ENCODE data around the gene ASAP3. TPM values are rescaled to one million over a fixed set of nuclear protein-coding genes. Genes with fewer than 3 reads are reported as not detected.

ASAP3 gene
- total RNA-seq, 1 donor from 2014 or later: 30.8 TPM

DNA sequence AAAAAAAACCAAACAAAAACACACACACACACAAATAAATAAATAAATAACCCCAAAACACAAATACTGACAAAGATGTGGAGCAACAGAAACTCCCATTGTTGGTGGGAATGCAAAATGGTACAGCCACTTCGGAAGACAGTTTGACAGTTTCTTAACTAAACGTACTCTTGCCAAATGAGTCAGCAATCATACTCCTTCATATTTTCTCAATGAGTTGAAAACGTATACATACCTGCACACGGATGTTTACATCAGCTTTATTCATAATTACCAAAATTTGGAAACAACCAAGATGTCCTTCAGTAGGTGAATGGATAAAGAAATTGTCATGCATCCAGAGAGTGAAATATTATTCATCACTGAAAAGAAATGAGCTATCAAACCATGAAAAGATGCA lies 23.5 kb downstream of the ASAP3 start:
- no peaks in the 10 kb centered on the region for H3K9me3 Mint-ChIP-seq (ENCODE audit: low read depth)
- no peak for DNase-seq (ENCODE audit: low spot score)
- TF ChIP-seq CTCF (IDR thresholded peaks at IDR 0.05): no peak
- H3K27ac Mint-ChIP-seq (ENCODE audit: unreplicated experiment): no peak overlapping the region
- H3K27me3 Mint-ChIP-seq (ENCODE audit: low read depth): no peaks in the 10 kb centered on the region
- no peak overlapping the region for H3K4me3 Mint-ChIP-seq (ENCODE audit: unreplicated experiment)
- H3K36me3 Mint-ChIP-seq (ENCODE audit: low read depth): peaks cover 6% of the 10 kb centered on the region
- H3K4me1 Mint-ChIP-seq (ENCODE audit: low read depth): peaks cover 7% of the 10 kb centered on the region

- no peak for DNase-seq (ENCODE audit: low spot score)
- H3K36me3 Mint-ChIP-seq (ENCODE audit: low read depth): peaks cover 11% of the 10 kb centered on the region
- peaks cover 7% of the 10 kb centered on the region for H3K4me1 Mint-ChIP-seq (ENCODE audit: low read depth)
- H3K27ac Mint-ChIP-seq (ENCODE audit: unreplicated experiment): no peak overlapping the region
- H3K27me3 Mint-ChIP-seq (ENCODE audit: low read depth): no peaks in the 10 kb centered on the region
- no peak for TF ChIP-seq CTCF (IDR thresholded peaks at IDR 0.05)
- H3K4me3 Mint-ChIP-seq (ENCODE audit: unreplicated experiment): no peak overlapping the region
- H3K9me3 Mint-ChIP-seq (ENCODE audit: low read depth): no peaks in the 10 kb centered on the region
Observed at GRCh38 chr1:23459338-23459757, 24.6 kb downstream of the ASAP3 start.

- Mint-ChIP-seq H3K4me1 (ENCODE audit: low read depth) (peaks cover 14% of the 10 kb centered on the region), H3K27ac (ENCODE audit: unreplicated experiment) (no peak overlapping the region), H3K4me3 (ENCODE audit: unreplicated experiment) (no peak overlapping the region), H3K36me3 (ENCODE audit: low read depth) (peaks cover 14% of the 10 kb centered on the region), H3K27me3 (ENCODE audit: low read depth) (no peaks in the 10 kb centered on the region), H3K9me3 (ENCODE audit: low read depth) (no peaks in the 10 kb centered on the region)
- TF ChIP-seq CTCF (IDR thresholded peaks at IDR 0.05): no peak
- DNase-seq (ENCODE audit: low spot score): no peak
Observed at GRCh38 chr1:23456226-23456625, 27.8 kb downstream of the ASAP3 start.

GRCh38 chr1:23453455-23454000 lies 30.5 kb downstream of the ASAP3 start:
- no peak for DNase-seq (ENCODE audit: low spot score)
- no peaks in the 10 kb centered on the region for H3K27me3 Mint-ChIP-seq (ENCODE audit: low read depth)
- H3K4me3 Mint-ChIP-seq (ENCODE audit: unreplicated experiment): no peak overlapping the region
- peaks cover 14% of the 10 kb centered on the region for H3K36me3 Mint-ChIP-seq (ENCODE audit: low read depth)
- no peak overlapping the region for H3K27ac Mint-ChIP-seq (ENCODE audit: unreplicated experiment)
- TF ChIP-seq CTCF (IDR thresholded peaks at IDR 0.05): no peak
- H3K9me3 Mint-ChIP-seq (ENCODE audit: low read depth): no peaks in the 10 kb centered on the region
- peaks cover 18% of the 10 kb centered on the region for H3K4me1 Mint-ChIP-seq (ENCODE audit: low read depth)

DNA sequence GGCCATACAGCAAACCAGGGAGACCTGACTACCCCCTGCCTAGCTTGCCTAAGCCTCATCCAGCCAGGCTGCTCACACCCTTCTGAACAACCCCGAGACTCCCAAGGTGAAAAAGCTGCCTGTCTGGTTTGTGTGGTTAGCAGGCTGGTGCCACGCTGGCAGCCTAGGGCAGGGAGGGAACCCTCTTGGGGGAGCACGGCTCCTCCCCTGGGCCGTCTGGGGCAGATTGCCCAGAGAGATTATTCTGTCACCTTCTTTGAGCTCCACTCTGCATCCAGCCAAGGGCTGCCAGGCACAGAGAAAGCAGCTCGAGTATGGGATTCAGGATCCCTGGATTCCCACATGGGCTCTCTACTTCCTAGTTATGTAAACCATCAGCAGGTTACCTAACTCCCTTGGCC lies 32.0 kb downstream of the ASAP3 start:
- Mint-ChIP-seq H3K4me1 (ENCODE audit: low read depth) (peaks cover 22% of the 10 kb centered on the region), H3K27me3 (ENCODE audit: low read depth) (no peaks in the 10 kb centered on the region), H3K36me3 (ENCODE audit: low read depth) (peaks cover 12% of the 10 kb centered on the region), H3K9me3 (ENCODE audit: low read depth) (no peaks in the 10 kb centered on the region), H3K4me3 (ENCODE audit: unreplicated experiment) (no peak overlapping the region), H3K27ac (ENCODE audit: unreplicated experiment) (peak overlapping the region; percentile 45)
- no peak for TF ChIP-seq CTCF (IDR thresholded peaks at IDR 0.05)
- DNase-seq (ENCODE audit: low spot score): no peak

Measured in chondrocyte (in vitro differentiated cells).